ENCODE results near the gene TNFRSF14. TPM values are rescaled to one million over a fixed set of nuclear protein-coding genes. Genes with fewer than 3 reads are reported as not detected.
A peak's percentile ranks its signal among the peaks of the same experiment; 100 is the strongest.

The TNFRSF14 gene
- total RNA-seq, 3 donors from 2014 or later (not counting 1 experiment from before 2014, with no cell fraction given), result 228 to 266 (median 262) TPM

DNA sequence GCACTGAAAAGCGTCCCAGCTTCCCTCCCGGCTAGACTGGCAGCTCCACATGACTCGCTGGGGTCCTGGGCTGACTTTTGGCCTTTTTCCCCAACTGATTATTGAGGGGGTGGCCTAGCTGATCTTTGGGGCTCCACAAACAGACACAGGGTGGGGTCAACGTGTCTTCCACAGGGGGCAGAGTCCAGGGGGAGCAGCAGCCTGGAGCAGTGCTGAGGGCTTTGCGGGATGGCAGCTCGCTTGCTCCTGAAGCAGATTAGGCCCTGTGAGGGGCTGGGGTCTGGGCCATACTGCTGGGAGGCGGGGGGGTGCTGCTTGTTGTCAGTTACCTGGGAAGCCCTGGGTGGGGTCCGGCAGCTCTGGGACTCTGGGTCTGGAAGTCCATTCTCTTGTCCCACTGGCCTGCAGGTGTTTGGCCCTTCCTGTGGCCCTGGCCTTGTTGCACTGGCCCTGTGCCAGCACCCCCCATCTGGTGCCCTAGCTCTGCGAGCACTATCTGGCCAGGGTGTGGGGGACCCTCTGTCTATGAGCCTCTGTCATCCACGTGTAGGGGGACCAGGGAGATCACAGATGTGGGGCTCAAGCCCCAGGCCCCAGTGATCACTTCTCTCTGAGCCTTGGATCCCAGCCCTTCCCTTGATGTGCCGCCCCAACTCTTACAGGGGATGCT is 13.8 kb upstream of the TNFRSF14 start:
- DNase-seq, result no peak
- TF ChIP-seq, protein P1, sequence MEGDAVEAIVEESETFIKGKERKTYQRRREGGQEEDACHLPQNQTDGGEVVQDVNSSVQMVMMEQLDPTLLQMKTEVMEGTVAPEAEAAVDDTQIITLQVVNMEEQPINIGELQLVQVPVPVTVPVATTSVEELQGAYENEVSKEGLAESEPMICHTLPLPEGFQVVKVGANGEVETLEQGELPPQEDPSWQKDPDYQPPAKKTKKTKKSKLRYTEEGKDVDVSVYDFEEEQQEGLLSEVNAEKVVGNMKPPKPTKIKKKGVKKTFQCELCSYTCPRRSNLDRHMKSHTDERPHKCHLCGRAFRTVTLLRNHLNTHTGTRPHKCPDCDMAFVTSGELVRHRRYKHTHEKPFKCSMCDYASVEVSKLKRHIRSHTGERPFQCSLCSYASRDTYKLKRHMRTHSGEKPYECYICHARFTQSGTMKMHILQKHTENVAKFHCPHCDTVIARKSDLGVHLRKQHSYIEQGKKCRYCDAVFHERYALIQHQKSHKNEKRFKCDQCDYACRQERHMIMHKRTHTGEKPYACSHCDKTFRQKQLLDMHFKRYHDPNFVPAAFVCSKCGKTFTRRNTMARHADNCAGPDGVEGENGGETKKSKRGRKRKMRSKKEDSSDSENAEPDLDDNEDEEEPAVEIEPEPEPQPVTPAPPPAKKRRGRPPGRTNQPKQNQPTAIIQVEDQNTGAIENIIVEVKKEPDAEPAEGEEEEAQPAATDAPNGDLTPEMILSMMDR (IDR thresholded peaks at IDR 0.05), result no peak

DNA sequence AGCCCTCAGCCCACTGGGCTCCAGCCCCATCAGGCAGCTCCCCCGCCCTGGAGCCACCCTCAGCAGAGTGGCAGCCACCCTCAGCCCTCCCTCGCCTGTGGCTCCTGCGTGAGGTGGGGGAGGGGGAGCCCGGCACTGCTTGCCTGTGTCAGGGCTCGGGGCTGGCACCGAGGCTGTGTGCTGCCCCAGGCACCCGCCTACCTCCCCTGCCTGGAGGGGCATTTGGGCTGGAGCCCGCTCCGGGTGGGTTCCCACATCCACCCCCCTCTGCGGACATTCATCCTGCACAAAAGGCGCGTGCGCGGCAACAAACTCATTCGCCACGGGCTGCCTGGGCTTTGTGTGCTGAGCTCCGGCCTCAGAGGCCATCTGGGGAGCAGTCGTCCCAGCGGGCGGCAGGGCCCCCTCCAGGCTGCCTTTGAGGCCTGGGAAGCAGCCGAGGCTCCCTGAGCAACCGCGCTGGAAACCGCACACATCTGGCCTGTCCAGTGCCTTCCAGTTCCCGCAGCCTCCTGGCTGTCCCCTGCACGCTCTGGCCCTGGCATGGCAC is 12.6 kb upstream of the TNFRSF14 start:
- Histone ChIP-seq H3K27ac (ENCODE audit: low read length) (no peak overlapping the region), H3K4me1 (ENCODE audit: control insufficient read depth, insufficient read depth, low read length) (peaks cover 65% of the 10 kb centered on the region), H3K4me3 (ENCODE audit: low read length) (no peak overlapping the region), H3K27me3 (ENCODE audit: control insufficient read depth, insufficient read depth, low read length) (no peaks in the 10 kb centered on the region), H3K36me3 (ENCODE audit: control insufficient read depth, insufficient read depth, low read length) (no peaks in the 10 kb centered on the region), H3K9me3 (ENCODE audit: control insufficient read depth, insufficient read depth, low read length) (no peaks in the 10 kb centered on the region)
- DNase-seq (peak; percentile 64 to 78), ATAC-seq (peak in 1 of 3 donors; percentile 10)
- TF ChIP-seq, protein P1 (IDR thresholded peaks at IDR 0.05), result no peak
- 39% methylated on average over 26 of the region's 26 CpGs for WGBS (ENCODE audit: insufficient coverage)
- Mint-ChIP-seq H3K27me3 (ENCODE audit: low read depth in 2 of 2) (no peaks in the 10 kb centered on the region), H3K9me3 (no peaks in the 10 kb centered on the region), H3K4me3 (no peak overlapping the region), H3K4me1 (peaks cover 0 to 26% of the 10 kb centered on the region in 2 donors), H3K27ac (no peak overlapping the region), H3K36me3 (no peaks in the 10 kb centered on the region)
- intact Hi-C loops (cut with micrococcal nuclease), result loop anchor here (10.0 kb wide), 2 partner anchors 101 to 349 kb away; partner anchors contain the start of gene FAAP20

More for the DNA sequence above, 13.8 kb upstream of the TNFRSF14 start:
- H3K27ac Mint-ChIP-seq, result no peak overlapping the region
- peak overlapping the region; percentile 29 for H3K4me3 Mint-ChIP-seq
- peaks cover 0 to 18% of the 10 kb centered on the region in 2 donors for H3K4me1 Mint-ChIP-seq
- 92% methylated on average over 11 of the region's 11 CpGs for WGBS (ENCODE audit: insufficient coverage)
- ATAC-seq, result no peak
- Histone ChIP-seq H3K36me3 (ENCODE audit: control insufficient read depth, insufficient read depth, low read length) (no peaks in the 10 kb centered on the region), H3K9me3 (ENCODE audit: control insufficient read depth, insufficient read depth, low read length) (no peaks in the 10 kb centered on the region), H3K27ac (ENCODE audit: low read length) (no peak overlapping the region), H3K27me3 (ENCODE audit: control insufficient read depth, insufficient read depth, low read length) (no peaks in the 10 kb centered on the region), H3K4me3 (ENCODE audit: low read length) (no peak overlapping the region), H3K4me1 (ENCODE audit: control insufficient read depth, insufficient read depth, low read length) (peaks cover 52% of the 10 kb centered on the region)
- H3K9me3 Mint-ChIP-seq, result no peaks in the 10 kb centered on the region
- intact Hi-C loops (cut with micrococcal nuclease), result loop anchor here (10.0 kb wide), 2 partner anchors 102 to 348 kb away; partner anchors contain the start of gene FAAP20
- H3K27me3 Mint-ChIP-seq (ENCODE audit: low read depth in 2 of 2), result no peaks in the 10 kb centered on the region
- H3K36me3 Mint-ChIP-seq, result no peaks in the 10 kb centered on the region

DNA sequence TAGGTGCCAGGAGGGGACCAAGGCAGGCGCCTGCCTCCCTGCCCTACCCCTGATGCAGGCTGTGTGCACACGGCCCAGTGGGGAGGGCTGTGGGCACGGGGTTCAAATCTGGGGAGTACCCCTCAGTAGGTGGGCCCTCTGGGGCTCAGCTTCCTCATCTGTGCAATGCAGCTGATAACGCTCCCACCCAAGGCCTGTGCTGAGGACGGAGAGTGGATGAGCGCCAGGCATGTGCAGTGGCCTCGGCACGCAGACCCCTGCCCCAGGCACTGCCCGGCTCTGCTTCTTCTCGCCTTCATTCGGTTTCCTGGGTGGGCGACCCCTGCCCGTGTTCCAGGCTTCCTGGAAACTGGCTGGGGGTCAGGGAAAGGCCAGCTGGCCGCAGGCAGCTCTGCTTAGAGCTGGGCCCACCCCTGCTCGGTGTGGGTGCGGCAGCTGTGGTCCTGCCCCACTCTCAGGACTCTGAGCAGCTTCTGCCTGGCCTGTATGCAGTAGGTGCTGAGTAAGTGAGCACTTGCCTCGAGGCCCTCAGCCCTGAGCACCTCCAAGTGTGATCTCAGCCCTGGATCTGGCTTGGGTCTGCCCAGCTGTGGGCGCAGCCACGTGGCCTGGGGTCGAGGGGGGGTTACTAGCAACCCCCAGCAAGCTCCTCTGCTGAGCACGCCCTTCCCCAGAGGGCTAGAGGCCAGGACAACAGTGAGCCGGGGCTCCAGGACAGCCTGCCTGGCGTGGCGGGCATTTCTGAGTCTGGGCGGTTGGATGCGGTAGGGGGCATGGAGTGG is 11.9 kb upstream of the TNFRSF14 start:
- Mint-ChIP-seq H3K4me1 (peaks cover 0 to 31% of the 10 kb centered on the region in 2 donors), H3K27ac (peak overlapping the region in 1 of 2 donors; percentile 97), H3K27me3 (ENCODE audit: low read depth in 2 of 2) (no peaks in the 10 kb centered on the region), H3K9me3 (no peaks in the 10 kb centered on the region), H3K4me3 (no peak overlapping the region), H3K36me3 (no peaks in the 10 kb centered on the region)
- Histone ChIP-seq H3K4me1 (ENCODE audit: control insufficient read depth, insufficient read depth, low read length) (peaks cover 71% of the 10 kb centered on the region), H3K27me3 (ENCODE audit: control insufficient read depth, insufficient read depth, low read length) (no peaks in the 10 kb centered on the region), H3K36me3 (ENCODE audit: control insufficient read depth, insufficient read depth, low read length) (no peaks in the 10 kb centered on the region), H3K4me3 (ENCODE audit: low read length) (no peak overlapping the region), H3K27ac (ENCODE audit: low read length) (no peak overlapping the region), H3K9me3 (ENCODE audit: control insufficient read depth, insufficient read depth, low read length) (no peaks in the 10 kb centered on the region)
- 73% methylated on average over 26 of the region's 26 CpGs for WGBS (ENCODE audit: insufficient coverage)
- intact Hi-C loops (cut with micrococcal nuclease), result loop anchor here (10.0 kb wide), 2 partner anchors 101 to 349 kb away; partner anchors contain the start of gene FAAP20
- DNase-seq (peak in 1 of 2 donors; percentile 40), ATAC-seq (no peak)
- TF ChIP-seq, protein P1 (IDR thresholded peaks at IDR 0.05), result no peak
